K562 (cell line): ENCODE results near the gene EPHA2. TPM values are rescaled to one million over a fixed set of nuclear protein-coding genes. Genes with fewer than 3 reads are reported as not detected.

Source experiments
- ATAC-seq: fragments of 200-7000 bp; cut with Tn5 transposase; 3 replicates; pipeline ENCODE4 v1.9.1; 2020; ENCODE audit warnings: moderate library complexity
- BruUV-seq: library from RNA; stranded (reverse); fragments of 400-500 nt; replicated peaks from 2 replicates; lab custom pipeline; 2021; lab: Mats Ljungman, UMichigan
- CTCF ChIA-PET: fragments of 300-600 bp; formaldehyde crosslinking; extraction: SDS; loops from one replicate; lab custom pipeline; 2021; ENCODE audit warnings: low intra/inter-chr PET ratio; lab: Yijun Ruan, JAX
- POLR2A ChIA-PET: fragments of 300-600, 350-650 bp; sonication (Branson Sonifier 250); formaldehyde crosslinking; extraction: SDS; loops from one replicate; lab custom pipeline; 2021; ENCODE audit warnings: antibody characterized with exemption, inconsistent platforms; lab: Yijun Ruan, JAX
- DNase-seq, 4 experiments: peaks; one replicate each; pipeline versions ENCODE4 v3.0.0 to v3.0.0-alpha.2; 2011 to 2018; ENCODE audit warnings: low spot score in 3 of 4, mixed read lengths in 3 of 4; ENCODE audit errors: extremely low read depth in 1 of 4
- FAIRE-seq: peaks from 2 replicates; lab custom pipeline; 2011; peaks lifted over from hg19 to GRCh38; lab: Jason Lieb, UNC
- H2AFZ ChIP-seq: 2 replicates; pipeline ENCODE4 v1.6.0; 2011; ENCODE audit warnings: low read depth, low read length, control low read depth, inconsistent platforms
- H3K27ac ChIP-seq: fragments of 200-600 bp; 3 replicates; pipeline ENCODE4 v1.8.0; 2011; ENCODE audit warnings: low read depth, mild to moderate bottlenecking, control low read depth, inconsistent platforms, low read length, moderate library complexity, mixed read lengths; ENCODE audit errors: extremely low read depth
- H3K27me3 ChIP-seq, 2 experiments: fragments of 300-600 bp in 1 of 2; 2 replicates in 1 of 2; 3 replicates in 1 of 2; pipeline versions ENCODE4 v1.6.0 to v1.8.0; 2011; ENCODE audit warnings: inconsistent platforms in 2 of 2, low read length in 2 of 2, mild to moderate bottlenecking in 1 of 2, mixed read lengths in 1 of 2, moderate library complexity in 1 of 2; ENCODE audit not compliant: control insufficient read depth in 2 of 2, insufficient read depth in 2 of 2
- H3K36me3 ChIP-seq: fragments of 300-600 bp; 3 replicates; pipeline ENCODE4 v1.8.0; 2011; ENCODE audit warnings: mild to moderate bottlenecking, low read length, inconsistent platforms; ENCODE audit not compliant: control insufficient read depth, insufficient read depth
- H3K4me1 ChIP-seq, 2 experiments: fragments of 200-600 bp in 1 of 2; replicated peaks in 1 of 2; 2 replicates in 1 of 2; 3 replicates in 1 of 2; pipeline versions ENCODE4 v1.5.1 to v1.8.0; 2011; ENCODE audit warnings: inconsistent platforms in 2 of 2, low read length in 2 of 2, mild to moderate bottlenecking in 1 of 2, mixed read lengths in 1 of 2, moderate library complexity in 1 of 2; ENCODE audit not compliant: control insufficient read depth in 2 of 2, insufficient read depth in 2 of 2
- H3K4me2 ChIP-seq: 2 replicates; pipeline ENCODE4 v1.6.1; 2011; ENCODE audit warnings: low read length, control low read depth, inconsistent platforms, mixed read lengths; ENCODE audit not compliant: insufficient read depth
- H3K4me3 ChIP-seq: fragments of 200-600 bp; sonication (generic), shearing (Covaris generic); 2 replicates; pipeline ENCODE4 v1.5.1; 2016; ENCODE audit warnings: control low read depth, inconsistent platforms
- H3K79me2 ChIP-seq: fragments of 200-600 bp; 3 replicates; pipeline ENCODE4 v1.8.0; 2011; ENCODE audit warnings: low read length, inconsistent platforms; ENCODE audit not compliant: control insufficient read depth, insufficient read depth
- H3K9ac ChIP-seq, 2 experiments: 2 replicates each; pipeline versions ENCODE4 v1.6.0 to v1.6.1; 2011; ENCODE audit warnings: low read depth in 2 of 2, low read length in 2 of 2, control low read depth in 1 of 2, inconsistent platforms in 1 of 2, mild to moderate bottlenecking in 1 of 2, mixed read lengths in 1 of 2; ENCODE audit not compliant: insufficient read depth in 1 of 2
- H3K9me1 ChIP-seq: one replicate; pipeline ENCODE4 v1.6.0; 2011; ENCODE audit warnings: inconsistent platforms, mild to moderate bottlenecking, low read length, moderate library complexity; ENCODE audit not compliant: control insufficient read depth, insufficient read depth
- H3K9me3 ChIP-seq: replicated peaks from 2 replicates; pipeline ENCODE4 v1.5.1; 2011; ENCODE audit warnings: low read depth, low read length, inconsistent platforms; ENCODE audit not compliant: control insufficient read depth, insufficient read depth
- H4K20me1 ChIP-seq: replicated peaks from 2 replicates; pipeline ENCODE4 v1.6.1; 2011; ENCODE audit warnings: low read length, inconsistent platforms, mixed read lengths; ENCODE audit not compliant: control insufficient read depth, insufficient read depth
- ARNT ChIP-seq, 2 experiments: fragments of 450-650 bp; IDR thresholded peaks; 2 replicates each; pipeline ENCODE4 v1.6.1; 2016; ENCODE audit warnings: mild to moderate bottlenecking in 1 of 2
- IFI16 ChIP-seq: fragments of 250-450 bp; sonication (Bioruptor Pico); IDR thresholded peaks from 2 replicates; pipeline ENCODE4 v2.1.2; 2022; ENCODE audit warnings: mild to moderate bottlenecking, inconsistent platforms
- NKRF ChIP-seq: fragments of 450-650 bp; IDR thresholded peaks from 2 replicates; pipeline ENCODE4 v1.6.1; 2016; ENCODE audit warnings: borderline replicate concordance
- RBM34 ChIP-seq: fragments of 200-400 bp; formaldehyde crosslinking; IDR thresholded peaks from 2 replicates; pipeline ENCODE4 v1.6.1; 2018; ENCODE audit warnings: low read length, borderline replicate concordance; ENCODE audit not compliant: insufficient read depth
- SAP30 ChIP-seq: fragments of 200-600 bp; sonication (generic); IDR thresholded peaks from 2 replicates; pipeline ENCODE4 v1.6.1; 2012; ENCODE audit warnings: borderline replicate concordance, low read depth, mild to moderate bottlenecking, moderate library complexity, low read length, control low read depth, inconsistent platforms; ENCODE audit not compliant: insufficient read depth, poor library complexity, severe bottlenecking
- SMARCA5 ChIP-seq: fragments of 450-650 bp; IDR thresholded peaks from 2 replicates; pipeline ENCODE4 v1.6.1; 2016
- TFAP4 ChIP-seq: sonication (generic); formaldehyde crosslinking; IDR thresholded peaks from 2 replicates; pipeline ENCODE4 v1.8.0; 2022; ENCODE audit warnings: missing genetic modification reagents, mild to moderate bottlenecking, moderate library complexity, borderline replicate concordance
- ZBTB33 ChIP-seq: sonication (generic); formaldehyde crosslinking; IDR thresholded peaks from 2 replicates; pipeline ENCODE4 v1.8.1; 2023; ENCODE audit warnings: mild to moderate bottlenecking, missing genetic modification reagents
- ZNF668 ChIP-seq: fragments of 250-450 bp; sonication (Bioruptor Pico); IDR thresholded peaks from 2 replicates; pipeline ENCODE4 v1.8.0; 2022; ENCODE audit warnings: mild to moderate bottlenecking, inconsistent platforms
- WGBS: fragments of 100-300 bp; shearing (Covaris generic); methylation state at CpG from one replicate; pipeline ENCODE4 v1.1.6; 2016; ENCODE audit warnings: low coverage, mixed read lengths; ENCODE audit not compliant: insufficient coverage; ENCODE audit errors: missing lambda C conversion rate; 5-methylcytosine and 5-hydroxymethylcytosine counted together
- in situ Hi-C: fragments of 300-500 bp; cut with MboI; formaldehyde crosslinking; loops from 4 replicates; pipeline ENCODE4 v1.15.0; 2018; ENCODE audit warnings: inconsistent platforms, mixed read lengths
- intact Hi-C: fragments of 100-400 bp; cut with micrococcal nuclease; formaldehyde crosslinking; loops from 2 replicates; pipeline ENCODE4 v1.14.2; 2022
- polyA plus RNA-seq, 8 experiments: library from polyadenylated mRNA; depleted of rRNA in 4 of 8; stranded (reverse) in 5 of 8; unstranded in 3 of 8; fragments of >200 nt; fragmentation: Nextera tagmentation in 2 of 8; fragmentation: Illumina TruSeq in 1 of 8; extraction: Ambion mirVana in 2 of 8; extraction: Trizol in 1 of 8; gene quantifications; 2 replicates each; pipeline versions ENCODE4 v1.2.1 to v1.2.3, GENCODE V29; 2011 to 2014; ENCODE audit warnings: inconsistent platforms in 1 of 8, missing spikeins in 1 of 8
- total RNA-seq, 7 experiments: library from RNA; depleted of rRNA in 6 of 7; stranded (reverse); fragments of >200 nt in 6 of 7; fragmentation: Illumina TruSeq in 2 of 7; extraction: Trizol in 2 of 7; gene quantifications; 2 replicates each; pipeline versions ENCODE4 v1.2.1 to v1.2.3, GENCODE V29; 2011 to 2021; ENCODE audit warnings: low replicate concordance in 1 of 7
- TF ChIP-seq, protein P1 (sequence below): IDR thresholded peaks from 3 replicates; pipeline ENCODE4 v1.6.1; 2011; ENCODE audit warnings: borderline replicate concordance, mild to moderate bottlenecking, moderate library complexity; ENCODE audit not compliant: insufficient read length; ENCODE audit errors: extremely low read depth

Gene EPHA2
- total and polyA plus RNA-seq, 9 of the 15 experiments (the other 6 are each of a cell fraction or from before 2014, with no cell fraction given) = 0.04 to 0.40 (median 0.07) TPM; not detected in 4

DNA sequence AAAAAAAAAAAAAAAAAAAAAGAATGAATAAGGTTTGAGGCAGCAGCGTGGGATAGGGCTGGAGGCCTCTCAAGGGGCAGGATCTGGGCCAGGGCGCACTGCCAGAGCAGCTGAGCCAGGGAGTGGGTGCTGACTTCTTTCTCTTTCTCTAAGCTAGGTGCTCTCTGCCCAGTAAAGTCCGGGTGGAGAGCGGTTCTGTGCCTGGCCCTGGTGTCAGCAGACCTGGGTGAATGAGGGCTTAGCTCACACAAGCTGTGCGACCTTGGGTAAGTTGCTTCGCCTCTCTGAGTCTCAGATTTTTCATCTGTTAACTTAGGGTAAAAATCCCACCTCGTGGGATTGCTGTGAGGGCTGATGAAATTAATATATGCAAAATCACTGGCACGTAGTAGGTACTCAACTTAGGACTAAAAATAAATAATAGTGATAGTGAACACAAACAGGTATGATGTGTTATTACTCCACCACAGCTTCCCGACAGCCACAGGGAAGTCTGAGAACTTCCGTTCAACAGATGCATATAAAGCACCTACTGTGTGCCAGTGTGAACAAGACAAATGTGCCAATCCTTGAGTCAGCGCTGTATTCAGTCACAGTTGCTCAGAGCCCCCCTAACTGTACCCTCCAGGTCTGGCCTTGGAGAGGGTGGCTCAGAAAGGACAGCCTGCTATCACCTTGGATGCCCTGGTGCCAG, 80.4 kb downstream of the EPHA2 start:
- POLR2A ChIA-PET = interaction anchor here (0.6 kb wide), 1 partner anchor 369 kb away, joined by 3 read pairs; no protein-coding TSS in a partner anchor
- in situ Hi-C loops (no loop called here), intact Hi-C loops (no loop called here)
- Histone ChIP-seq H3K27me3 (peaks cover 0 to 10% of the 10 kb centered on the region in 2 experiments; a peak in 2 of 5 replicates), H3K4me2 (peak overlapping the region; percentile 62), H3K27ac (no peak overlapping the region; the same call in 2 of the 3 replicates), H3K36me3 (no peaks in the 10 kb centered on the region), H3K9ac (peak overlapping the region; percentile 22 to 47; a peak in 2 of 4 replicates), H3K4me3 (no peak overlapping the region), H2AFZ (peak overlapping the region; percentile 54; the same call in 1 of the 2 replicates), H3K9me1 (no peaks in the 10 kb centered on the region), H3K79me2 (no peaks in the 10 kb centered on the region), H4K20me1 (no peaks in the 10 kb centered on the region), H3K9me3 (no peaks in the 10 kb centered on the region), H3K4me1 (peaks cover 18 to 38% of the 10 kb centered on the region in 2 experiments; a peak in 4 of 5 replicates)
- FAIRE-seq (no peak), ATAC-seq (no peak), DNase-seq (no peak)
- BruUV-seq = no TSS peak
- 51% methylated on average over 10 of the region's 11 CpGs for WGBS
- CTCF ChIA-PET = interaction anchor here (0.6 to 9.0 kb wide), 3 partner anchors 111 to 1252 kb away, joined by 3 to 208 read pairs (median 3); no protein-coding TSS in a partner anchor
- TF ChIP-seq RBM34 (no peak), NKRF (no peak), TFAP4 (CRISPR knock-in tag) (no peak), ZNF668 (CRISPR knock-in tag) (no peak), IFI16 (CRISPR knock-in tag) (no peak), ZBTB33 (CRISPR knock-in tag) (no peak), SMARCA5 (no peak), ARNT (IDR thresholded peaks at IDR 0.05) (no peak), SAP30 (no peak)
- TF ChIP-seq, protein P1, sequence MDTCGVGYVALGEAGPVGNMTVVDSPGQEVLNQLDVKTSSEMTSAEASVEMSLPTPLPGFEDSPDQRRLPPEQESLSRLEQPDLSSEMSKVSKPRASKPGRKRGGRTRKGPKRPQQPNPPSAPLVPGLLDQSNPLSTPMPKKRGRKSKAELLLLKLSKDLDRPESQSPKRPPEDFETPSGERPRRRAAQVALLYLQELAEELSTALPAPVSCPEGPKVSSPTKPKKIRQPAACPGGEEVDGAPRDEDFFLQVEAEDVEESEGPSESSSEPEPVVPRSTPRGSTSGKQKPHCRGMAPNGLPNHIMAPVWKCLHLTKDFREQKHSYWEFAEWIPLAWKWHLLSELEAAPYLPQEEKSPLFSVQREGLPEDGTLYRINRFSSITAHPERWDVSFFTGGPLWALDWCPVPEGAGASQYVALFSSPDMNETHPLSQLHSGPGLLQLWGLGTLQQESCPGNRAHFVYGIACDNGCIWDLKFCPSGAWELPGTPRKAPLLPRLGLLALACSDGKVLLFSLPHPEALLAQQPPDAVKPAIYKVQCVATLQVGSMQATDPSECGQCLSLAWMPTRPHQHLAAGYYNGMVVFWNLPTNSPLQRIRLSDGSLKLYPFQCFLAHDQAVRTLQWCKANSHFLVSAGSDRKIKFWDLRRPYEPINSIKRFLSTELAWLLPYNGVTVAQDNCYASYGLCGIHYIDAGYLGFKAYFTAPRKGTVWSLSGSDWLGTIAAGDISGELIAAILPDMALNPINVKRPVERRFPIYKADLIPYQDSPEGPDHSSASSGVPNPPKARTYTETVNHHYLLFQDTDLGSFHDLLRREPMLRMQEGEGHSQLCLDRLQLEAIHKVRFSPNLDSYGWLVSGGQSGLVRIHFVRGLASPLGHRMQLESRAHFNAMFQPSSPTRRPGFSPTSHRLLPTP = no peak
